HepG2 (cell line): ENCODE data around the gene TM4SF20. TPM values are rescaled to one million over a fixed set of nuclear protein-coding genes. Genes with fewer than 3 reads are reported as not detected.
A peak's percentile ranks its signal among the peaks of the same experiment; 100 is the strongest.

ENCODE experiments used
- CHCHD3 ChIP-seq: sonication (generic); formaldehyde crosslinking; IDR thresholded peaks from 2 replicates; pipeline ENCODE4 v1.8.0; 2022; ENCODE audit warnings: mild to moderate bottlenecking, missing genetic modification reagents, moderate library complexity
- EEA1 ChIP-seq: sonication (generic); formaldehyde crosslinking; IDR thresholded peaks from 2 replicates; pipeline ENCODE4 v1.5.1; 2020; ENCODE audit warnings: mild to moderate bottlenecking, missing genetic modification reagents, borderline replicate concordance
- EZH2 ChIP-seq: conservative IDR thresholded peaks from 2 replicates; pipeline ENCODE4 v1.6.1; 2012; ENCODE audit warnings: mild to moderate bottlenecking, low read depth, low read length, moderate library complexity
- GFI1 ChIP-seq: sonication (generic); formaldehyde crosslinking; IDR thresholded peaks from 2 replicates; pipeline ENCODE4 v1.5.0; 2020; ENCODE audit warnings: missing genetic modification reagents, mild to moderate bottlenecking, borderline replicate concordance
- GTF2F1 ChIP-seq: fragments of 150-350 bp; IDR thresholded peaks from 2 replicates; pipeline ENCODE4 v1.6.1; 2014; ENCODE audit warnings: low read length
- HNF4G ChIP-seq, 2 experiments: sonication (generic) in 1 of 2; formaldehyde crosslinking in 1 of 2; IDR thresholded peaks; 2 replicates each; pipeline versions ENCODE4 v1.4.0 to v1.6.1; 2011 to 2020; ENCODE audit warnings: borderline replicate concordance in 2 of 2, low read depth in 2 of 2, mild to moderate bottlenecking in 2 of 2, low read length in 1 of 2, missing genetic modification reagents in 1 of 2, moderate library complexity in 1 of 2
- ISL2 ChIP-seq: sonication (generic); formaldehyde crosslinking; IDR thresholded peaks from 2 replicates; pipeline ENCODE4 v1.5.0; 2020; ENCODE audit warnings: missing genetic modification reagents
- NR2F6 ChIP-seq, 2 experiments: IDR thresholded peaks; 2 replicates each; pipeline ENCODE4 v1.6.1; 2016; ENCODE audit warnings: antibody characterized with exemption in 1 of 2, mild to moderate bottlenecking in 1 of 2
- PCBP2 ChIP-seq: fragments of 200-400 bp; formaldehyde crosslinking; optimal IDR thresholded peaks from 2 replicates; pipeline ENCODE3; 2018; ENCODE audit warnings: low read length, low read depth; ENCODE audit not compliant: poor library complexity, severe bottlenecking
- RBAK ChIP-seq: sonication (generic); formaldehyde crosslinking; IDR thresholded peaks from 2 replicates; pipeline ENCODE4 v1.5.1; 2020; ENCODE audit warnings: mild to moderate bottlenecking, missing genetic modification reagents
- STAT5B ChIP-seq: sonication (generic); formaldehyde crosslinking; IDR thresholded peaks from 2 replicates; pipeline ENCODE4 v1.4.0; 2020; ENCODE audit warnings: missing genetic modification reagents
- ZBTB33 ChIP-seq: sonication (generic); formaldehyde crosslinking; IDR thresholded peaks from 2 replicates; pipeline ENCODE4 v1.4.0; 2020; ENCODE audit warnings: missing genetic modification reagents
- ZBTB38 ChIP-seq: sonication (generic); formaldehyde crosslinking; IDR thresholded peaks from 2 replicates; pipeline ENCODE4 v1.5.1; 2020; ENCODE audit warnings: mild to moderate bottlenecking, missing genetic modification reagents
- ZNF12 ChIP-seq: sonication (generic); formaldehyde crosslinking; IDR thresholded peaks from 2 replicates; pipeline ENCODE4 v1.5.0; 2020; ENCODE audit warnings: missing genetic modification reagents
- ZNF510 ChIP-seq: sonication (generic); formaldehyde crosslinking; IDR thresholded peaks from 2 replicates; pipeline ENCODE4 v1.4.0; 2020; ENCODE audit warnings: low read depth, mild to moderate bottlenecking, missing genetic modification reagents
- ZNF546 ChIP-seq: sonication (generic); formaldehyde crosslinking; conservative IDR thresholded peaks from 2 replicates; pipeline ENCODE4 v1.8.1; 2023; ENCODE audit warnings: mild to moderate bottlenecking, missing genetic modification reagents
- ZNF556 ChIP-seq: sonication (generic); formaldehyde crosslinking; IDR thresholded peaks from 2 replicates; pipeline ENCODE4 v1.4.0; 2020; ENCODE audit warnings: mild to moderate bottlenecking, missing genetic modification reagents, borderline replicate concordance
- polyA plus RNA-seq, 8 experiments: library from polyadenylated mRNA; depleted of rRNA in 3 of 8; stranded (reverse) in 7 of 8; unstranded in 1 of 8; fragments of >200 nt; fragmentation: Illumina TruSeq in 4 of 8; extraction: Trizol in 4 of 8; gene quantifications; 2 replicates each; pipeline versions ENCODE4 v1.2.1 to v1.2.3, GENCODE V29; 2011 to 2016; ENCODE audit warnings: low read depth in 4 of 8, missing spikeins in 1 of 8, mixed read lengths in 1 of 8; ENCODE audit not compliant: insufficient read depth in 1 of 8
- total RNA-seq, 5 experiments: library from RNA; depleted of rRNA; stranded (reverse); fragments of >200 nt; fragmentation: Illumina TruSeq; extraction: Trizol; gene quantifications; 2 replicates each; pipeline ENCODE4 v1.2.3, GENCODE V29; 2016; ENCODE audit warnings: low read depth in 1 of 5
- TF ChIP-seq, protein P1 (sequence below): IDR thresholded peaks from 2 replicates; pipeline ENCODE4 v1.6.1; 2018; ENCODE audit warnings: missing genetic modification reagents, mild to moderate bottlenecking, missing compliant biosample characterization
- TF ChIP-seq, protein P2 (sequence below): sonication (generic); formaldehyde crosslinking; IDR thresholded peaks from 2 replicates; pipeline ENCODE4 v1.5.1; 2020; ENCODE audit warnings: mild to moderate bottlenecking, missing genetic modification reagents
- TF ChIP-seq, protein P3 (sequence below): sonication (generic); formaldehyde crosslinking; IDR thresholded peaks from 2 replicates; pipeline ENCODE4 v1.8.0; 2022; ENCODE audit warnings: mild to moderate bottlenecking, missing genetic modification reagents, borderline replicate concordance

The TM4SF20 gene
- total and polyA plus RNA-seq, 2 of the 13 experiments (the other 11 are each of a cell fraction or from before 2014, with no cell fraction given) = not detected

GRCh38 chr2:227428731-227429285, 49.7 kb upstream of the TM4SF20 start (continued):
- TF ChIP-seq, protein P1, sequence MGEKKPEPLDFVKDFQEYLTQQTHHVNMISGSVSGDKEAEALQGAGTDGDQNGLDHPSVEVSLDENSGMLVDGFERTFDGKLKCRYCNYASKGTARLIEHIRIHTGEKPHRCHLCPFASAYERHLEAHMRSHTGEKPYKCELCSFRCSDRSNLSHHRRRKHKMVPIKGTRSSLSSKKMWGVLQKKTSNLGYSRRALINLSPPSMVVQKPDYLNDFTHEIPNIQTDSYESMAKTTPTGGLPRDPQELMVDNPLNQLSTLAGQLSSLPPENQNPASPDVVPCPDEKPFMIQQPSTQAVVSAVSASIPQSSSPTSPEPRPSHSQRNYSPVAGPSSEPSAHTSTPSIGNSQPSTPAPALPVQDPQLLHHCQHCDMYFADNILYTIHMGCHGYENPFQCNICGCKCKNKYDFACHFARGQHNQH (CRISPR knock-in tag) = no peak
- TF ChIP-seq, protein P2, sequence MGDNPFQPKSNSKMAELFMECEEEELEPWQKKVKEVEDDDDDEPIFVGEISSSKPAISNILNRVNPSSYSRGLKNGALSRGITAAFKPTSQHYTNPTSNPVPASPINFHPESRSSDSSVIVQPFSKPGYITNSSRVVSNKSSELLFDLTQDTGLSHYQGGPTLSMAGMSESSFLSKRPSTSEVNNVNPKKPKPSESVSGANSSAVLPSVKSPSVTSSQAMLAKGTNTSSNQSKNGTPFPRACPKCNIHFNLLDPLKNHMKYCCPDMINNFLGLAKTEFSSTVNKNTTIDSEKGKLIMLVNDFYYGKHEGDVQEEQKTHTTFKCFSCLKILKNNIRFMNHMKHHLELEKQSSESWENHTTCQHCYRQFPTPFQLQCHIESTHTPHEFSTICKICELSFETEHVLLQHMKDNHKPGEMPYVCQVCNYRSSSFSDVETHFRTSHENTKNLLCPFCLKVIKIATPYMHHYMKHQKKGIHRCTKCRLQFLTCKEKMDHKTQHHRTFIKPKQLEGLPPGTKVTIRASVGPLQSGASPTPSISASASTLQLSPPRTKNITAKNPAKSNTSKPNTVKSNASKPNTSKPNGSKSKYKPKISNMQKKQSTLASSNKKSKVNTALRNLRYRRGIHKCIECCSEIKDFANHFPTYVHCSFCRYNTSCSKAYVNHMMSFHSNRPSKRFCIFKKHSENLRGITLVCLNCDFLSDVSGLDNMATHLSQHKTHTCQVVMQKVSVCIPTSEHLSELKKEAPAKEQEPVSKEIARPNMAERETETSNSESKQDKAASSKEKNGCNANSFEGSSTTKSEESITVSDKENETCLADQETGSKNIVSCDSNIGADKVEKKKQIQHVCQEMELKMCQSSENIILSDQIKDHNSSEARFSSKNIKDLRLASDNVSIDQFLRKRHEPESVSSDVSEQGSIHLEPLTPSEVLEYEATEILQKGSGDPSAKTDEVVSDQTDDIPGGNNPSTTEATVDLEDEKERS (CRISPR knock-in tag) = no peak
- 0 out of 2 replicates have a peak, but pooled peaks have one; percentile 24 for TF ChIP-seq ISL2 (CRISPR knock-in tag)
- no peak for TF ChIP-seq ZNF556 (CRISPR knock-in tag)
- peak; percentile 34; the same call in 1 of the 2 replicates for TF ChIP-seq NR2F6 (IDR thresholded peaks at IDR 0.05)
- TF ChIP-seq NR2F6 (CRISPR knock-in tag; IDR thresholded peaks at IDR 0.05) = no peak
- TF ChIP-seq GTF2F1 = no peak
- TF ChIP-seq EEA1 (CRISPR knock-in tag) = no peak
- peak; percentile 68; the same call in 1 of the 2 replicates for TF ChIP-seq STAT5B
- TF ChIP-seq EZH2 = no peak
- TF ChIP-seq, protein P3, sequence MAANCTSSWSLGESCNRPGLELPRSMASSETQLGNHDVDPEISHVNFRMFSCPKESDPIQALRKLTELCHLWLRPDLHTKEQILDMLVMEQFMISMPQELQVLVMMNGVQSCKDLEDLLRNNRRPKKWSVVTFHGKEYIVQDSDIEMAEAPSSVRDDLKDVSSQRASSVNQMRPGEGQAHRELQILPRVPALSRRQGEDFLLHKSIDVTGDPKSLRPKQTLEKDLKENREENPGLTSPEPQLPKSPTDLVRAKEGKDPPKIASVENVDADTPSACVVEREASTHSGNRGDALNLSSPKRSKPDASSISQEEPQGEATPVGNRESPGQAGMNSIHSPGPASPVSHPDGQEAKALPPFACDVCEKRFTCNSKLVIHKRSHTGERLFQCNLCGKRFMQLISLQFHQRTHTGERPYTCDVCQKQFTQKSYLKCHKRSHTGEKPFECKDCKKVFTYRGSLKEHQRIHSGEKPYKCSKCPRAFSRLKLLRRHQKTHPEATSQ (CRISPR knock-in tag) = 0 out of 2 replicates have a peak, but pooled peaks have one; percentile 41
- TF ChIP-seq ZNF510 (CRISPR knock-in tag) = no peak
- TF ChIP-seq RBAK (CRISPR knock-in tag) = no peak
- TF ChIP-seq CHCHD3 = no peak
- TF ChIP-seq ZNF546 (CRISPR knock-in tag) = no peak
- TF ChIP-seq ZBTB33 (CRISPR knock-in tag) = 0 out of 2 replicates have a peak, but pooled peaks have one; percentile 37
- TF ChIP-seq ZNF12 = no peak
- TF ChIP-seq GFI1 (CRISPR knock-in tag) = 0 out of 2 replicates have a peak, but pooled peaks have one; percentile 32
- TF ChIP-seq HNF4G (IDR thresholded peaks at IDR 0.05; ENCODE audit: borderline replicate concordance, low read depth, low read length) = peak; percentile 88
- TF ChIP-seq HNF4G (CRISPR knock-in tag; IDR thresholded peaks at IDR 0.05; ENCODE audit: borderline replicate concordance, low read depth) = no peak
- TF ChIP-seq PCBP2 = no peak
- TF ChIP-seq ZBTB38 (CRISPR knock-in tag) = no peak
